Measurements from ENCODE around the gene SSTR1. TPM values are rescaled to one million over a fixed set of nuclear protein-coding genes. Genes with fewer than 3 reads are reported as not detected.

SSTR1 gene
- total RNA-seq, 1 experiment from 2014 or later, result 0.07 TPM

- BruUV-seq (replicated peaks), result no TSS peak
- Histone ChIP-seq H3K27me3 (ENCODE audit: low read length) (no peaks in the 10 kb centered on the region), H3K9me3 (ENCODE audit: low read length) (no peaks in the 10 kb centered on the region), H3K4me3 (ENCODE audit: low read length) (no peak overlapping the region), H3F3A (ENCODE audit: low read length, unreplicated experiment) (no peaks in the 10 kb centered on the region), H4K20me1 (ENCODE audit: low read length) (no peaks in the 10 kb centered on the region), H3K9me2 (replicated peaks; ENCODE audit: low read length) (no peaks in the 10 kb centered on the region), H3K9ac (ENCODE audit: low read length) (no peak overlapping the region), H3K36me3 (ENCODE audit: low read depth, low read length) (no peaks in the 10 kb centered on the region), H3K4me2 (ENCODE audit: low read length) (no peak overlapping the region), H3K79me2 (ENCODE audit: low read length) (no peaks in the 10 kb centered on the region), H3K27ac (ENCODE audit: low read length) (no peak overlapping the region), H2AFZ (ENCODE audit: low read length) (no peak overlapping the region), H3K4me1 (ENCODE audit: insufficient read depth, low read length) (no peaks in the 10 kb centered on the region)
- intact Hi-C loops (cut with micrococcal nuclease), result no loop called here
- ATAC-seq, result no peak
- CTCF ChIA-PET, result no interaction called here
- POLR2A ChIA-PET (ENCODE audit: unreplicated experiment), result no interaction called here
- DNase-seq, result peak; percentile 25
- TF ChIP-seq CTCF (conservative IDR thresholded peaks at IDR 0.05; ENCODE audit: low read depth, low read length) (no peak), EZH2 (IDR thresholded peaks at IDR 0.05; ENCODE audit: low read length, unreplicated experiment) (no peak), EZH2phosphoT487 (IDR thresholded peaks at IDR 0.05; ENCODE audit: borderline replicate concordance, low read length) (no peak)
These were observed 49.8 kb downstream of the SSTR1 start for GRCh38 chr14:38257507-38257906.

- Histone ChIP-seq H3K9ac (ENCODE audit: low read length) (no peak overlapping the region), H4K20me1 (ENCODE audit: low read length) (no peaks in the 10 kb centered on the region), H3K36me3 (ENCODE audit: low read depth, low read length) (no peaks in the 10 kb centered on the region), H3K4me2 (ENCODE audit: low read length) (no peak overlapping the region), H3F3A (ENCODE audit: low read length, unreplicated experiment) (no peaks in the 10 kb centered on the region), H3K4me3 (ENCODE audit: low read length) (no peak overlapping the region), H3K27me3 (ENCODE audit: low read length) (no peaks in the 10 kb centered on the region), H3K4me1 (ENCODE audit: insufficient read depth, low read length) (no peaks in the 10 kb centered on the region), H3K79me2 (ENCODE audit: low read length) (no peaks in the 10 kb centered on the region), H3K27ac (ENCODE audit: low read length) (no peak overlapping the region), H2AFZ (ENCODE audit: low read length) (no peak overlapping the region), H3K9me2 (replicated peaks; ENCODE audit: low read length) (no peaks in the 10 kb centered on the region), H3K9me3 (ENCODE audit: low read length) (no peaks in the 10 kb centered on the region)
- ChIA-PET POLR2A (ENCODE audit: unreplicated experiment) (no interaction called here), CTCF (no interaction called here)
- no TSS peak for BruUV-seq (replicated peaks)
- DNase-seq, result no peak
- intact Hi-C loops (cut with micrococcal nuclease), result no loop called here
- TF ChIP-seq CTCF (conservative IDR thresholded peaks at IDR 0.05; ENCODE audit: low read depth, low read length) (no peak), EZH2phosphoT487 (IDR thresholded peaks at IDR 0.05; ENCODE audit: borderline replicate concordance, low read length) (no peak), EZH2 (IDR thresholded peaks at IDR 0.05; ENCODE audit: low read length, unreplicated experiment) (no peak)
- ATAC-seq, result no peak
These were observed 53.9 kb downstream of the SSTR1 start for GRCh38 chr14:38261620-38262019.

Other genes starting within 250 kb of the SSTR1 start
- gene CLEC14A, start 48.2 kb downstream of the SSTR1 start, total RNA-seq (2014; rRNA removed), result not detected in 2 replicates

Data from PC-3 (cell line).